HFF-Myc (cell line): ENCODE measurements around the gene WFDC5.

Experiments
- DNase-seq: peaks from one replicate; pipeline ENCODE4 v3.0.0-alpha.2; 2011; ENCODE audit warnings: low read depth; ENCODE audit errors: extremely low read depth
- H3K4me3 ChIP-seq: replicated peaks from 2 replicates; pipeline ENCODE4 v1.5.1; 2011; ENCODE audit warnings: low read depth, mild to moderate bottlenecking, control low read depth, low read length
- TF ChIP-seq, protein P1 (sequence below): IDR thresholded peaks from 2 replicates; pipeline ENCODE4 v1.5.1; 2012; ENCODE audit warnings: mild to moderate bottlenecking, low read depth, low read length, control low read depth; ENCODE audit errors: missing control alignments

WFDC5 gene

GRCh38 chr20:45091366-45091765 lies 23.6 kb downstream of the WFDC5 start:
- TF ChIP-seq, protein P1, sequence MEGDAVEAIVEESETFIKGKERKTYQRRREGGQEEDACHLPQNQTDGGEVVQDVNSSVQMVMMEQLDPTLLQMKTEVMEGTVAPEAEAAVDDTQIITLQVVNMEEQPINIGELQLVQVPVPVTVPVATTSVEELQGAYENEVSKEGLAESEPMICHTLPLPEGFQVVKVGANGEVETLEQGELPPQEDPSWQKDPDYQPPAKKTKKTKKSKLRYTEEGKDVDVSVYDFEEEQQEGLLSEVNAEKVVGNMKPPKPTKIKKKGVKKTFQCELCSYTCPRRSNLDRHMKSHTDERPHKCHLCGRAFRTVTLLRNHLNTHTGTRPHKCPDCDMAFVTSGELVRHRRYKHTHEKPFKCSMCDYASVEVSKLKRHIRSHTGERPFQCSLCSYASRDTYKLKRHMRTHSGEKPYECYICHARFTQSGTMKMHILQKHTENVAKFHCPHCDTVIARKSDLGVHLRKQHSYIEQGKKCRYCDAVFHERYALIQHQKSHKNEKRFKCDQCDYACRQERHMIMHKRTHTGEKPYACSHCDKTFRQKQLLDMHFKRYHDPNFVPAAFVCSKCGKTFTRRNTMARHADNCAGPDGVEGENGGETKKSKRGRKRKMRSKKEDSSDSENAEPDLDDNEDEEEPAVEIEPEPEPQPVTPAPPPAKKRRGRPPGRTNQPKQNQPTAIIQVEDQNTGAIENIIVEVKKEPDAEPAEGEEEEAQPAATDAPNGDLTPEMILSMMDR, result no peak
- no peak overlapping the region for H3K4me3 ChIP-seq
- DNase-seq, result no peak

- no peak overlapping the region for H3K4me3 ChIP-seq
- TF ChIP-seq, protein P1, result no peak
- DNase-seq, result no peak
Measured at GRCh38 chr20:45090481-45090880, 24.5 kb downstream of the WFDC5 start.

DNA sequence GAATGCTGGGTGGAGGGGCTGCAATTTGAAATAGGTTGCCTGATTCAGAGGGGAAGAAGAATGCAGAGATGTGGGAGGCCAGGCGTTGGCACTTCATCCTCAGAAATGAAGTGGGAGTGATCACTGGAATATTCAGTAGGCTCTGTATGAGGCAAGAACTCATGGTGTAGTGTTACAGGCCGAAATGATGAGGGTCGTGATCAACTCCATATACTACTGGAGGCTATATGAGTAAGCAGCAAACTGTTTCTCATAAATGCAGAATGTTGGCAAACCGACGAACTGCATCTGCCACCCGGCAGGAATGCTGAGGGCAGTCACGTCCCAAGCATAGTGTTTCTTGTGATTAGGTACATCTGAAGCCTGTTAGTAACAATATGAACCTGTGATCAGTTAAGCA lies 26.7 kb downstream of the WFDC5 start:
- peak; percentile 86 for DNase-seq
- TF ChIP-seq, protein P1, result no peak
- H3K4me3 ChIP-seq, result no peak overlapping the region

- no peak for DNase-seq
- no peak overlapping the region for H3K4me3 ChIP-seq
- TF ChIP-seq, protein P1, result no peak
Measured at GRCh38 chr20:45087814-45088213, 27.2 kb downstream of the WFDC5 start.

DNA sequence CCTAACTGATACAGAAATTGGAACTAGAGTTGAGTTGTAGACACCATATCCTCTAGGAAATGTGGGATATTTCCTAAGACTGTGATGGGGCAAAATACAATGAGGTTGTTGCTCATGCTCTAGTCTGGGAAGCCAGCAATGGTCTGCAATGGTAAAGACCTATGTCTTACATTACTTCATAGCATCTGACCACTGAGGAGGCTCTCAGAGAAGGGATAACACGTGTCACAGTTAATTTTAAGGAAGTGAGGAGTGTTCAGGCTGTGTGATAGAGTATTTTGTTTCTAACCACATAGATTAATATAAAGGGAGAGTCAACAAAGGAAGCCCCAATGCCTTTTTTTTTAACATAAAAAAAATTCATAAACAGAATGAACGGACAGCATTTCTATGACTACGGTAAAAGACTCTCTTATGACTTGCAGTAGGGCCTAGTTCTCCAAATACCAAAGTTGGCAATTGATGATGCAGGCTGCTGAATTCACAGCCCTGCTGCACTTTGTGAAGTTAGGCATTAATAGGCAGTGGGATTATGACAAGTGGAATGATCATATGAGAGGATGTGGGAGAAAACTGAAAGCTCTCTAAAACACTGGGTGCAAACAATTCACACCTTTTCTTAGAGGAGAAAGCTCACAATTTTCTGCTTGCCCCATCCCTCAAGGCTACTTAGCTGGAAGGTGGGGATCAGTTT lies 27.7 kb downstream of the WFDC5 start:
- H3K4me3 ChIP-seq, result no peak overlapping the region
- TF ChIP-seq, protein P1, result no peak
- no peak for DNase-seq

- no peak overlapping the region for H3K4me3 ChIP-seq
- TF ChIP-seq, protein P1, result no peak
- no peak for DNase-seq
Measured at GRCh38 chr20:45085867-45086266, 29.1 kb downstream of the WFDC5 start.

GRCh38 chr20:45085289-45085688 lies 29.7 kb downstream of the WFDC5 start:
- TF ChIP-seq, protein P1, result no peak
- H3K4me3 ChIP-seq, result no peak overlapping the region
- DNase-seq, result no peak
